ENCODE results near the gene DNAJC4. TPM values are rescaled to one million over a fixed set of nuclear protein-coding genes. Genes with fewer than 3 reads are reported as not detected.

The DNAJC4 gene
- total and polyA plus RNA-seq, 2 donors (not counting 1 experiment from before 2014, with no cell fraction given) = 12.6 TPM

DNA sequence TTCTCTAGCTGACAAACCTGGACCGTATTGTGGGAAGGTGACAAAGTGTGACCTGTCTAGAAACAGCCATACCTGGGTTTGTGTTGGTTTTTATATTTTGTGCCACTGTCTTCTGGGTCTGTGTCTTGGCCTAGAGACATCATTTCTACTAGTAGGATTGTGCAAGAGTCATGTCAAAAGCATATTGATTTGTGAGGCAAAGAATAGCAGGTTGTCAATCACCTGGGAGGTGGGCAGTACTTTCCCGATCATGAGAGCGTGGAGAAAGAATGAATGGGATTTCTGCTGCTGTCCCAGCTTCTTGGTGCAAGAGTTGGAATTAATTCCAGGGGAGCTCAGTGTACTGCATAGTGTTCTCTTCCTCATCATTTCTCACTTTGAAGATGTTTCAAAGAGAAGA lies 28.8 kb upstream of the DNAJC4 start:
- TF ChIP-seq, protein P1, sequence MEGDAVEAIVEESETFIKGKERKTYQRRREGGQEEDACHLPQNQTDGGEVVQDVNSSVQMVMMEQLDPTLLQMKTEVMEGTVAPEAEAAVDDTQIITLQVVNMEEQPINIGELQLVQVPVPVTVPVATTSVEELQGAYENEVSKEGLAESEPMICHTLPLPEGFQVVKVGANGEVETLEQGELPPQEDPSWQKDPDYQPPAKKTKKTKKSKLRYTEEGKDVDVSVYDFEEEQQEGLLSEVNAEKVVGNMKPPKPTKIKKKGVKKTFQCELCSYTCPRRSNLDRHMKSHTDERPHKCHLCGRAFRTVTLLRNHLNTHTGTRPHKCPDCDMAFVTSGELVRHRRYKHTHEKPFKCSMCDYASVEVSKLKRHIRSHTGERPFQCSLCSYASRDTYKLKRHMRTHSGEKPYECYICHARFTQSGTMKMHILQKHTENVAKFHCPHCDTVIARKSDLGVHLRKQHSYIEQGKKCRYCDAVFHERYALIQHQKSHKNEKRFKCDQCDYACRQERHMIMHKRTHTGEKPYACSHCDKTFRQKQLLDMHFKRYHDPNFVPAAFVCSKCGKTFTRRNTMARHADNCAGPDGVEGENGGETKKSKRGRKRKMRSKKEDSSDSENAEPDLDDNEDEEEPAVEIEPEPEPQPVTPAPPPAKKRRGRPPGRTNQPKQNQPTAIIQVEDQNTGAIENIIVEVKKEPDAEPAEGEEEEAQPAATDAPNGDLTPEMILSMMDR (conservative IDR thresholded peaks at IDR 0.05 in 1 of 2, IDR thresholded peaks at IDR 0.05 in 1 of 2; ENCODE audit: low read depth in 1 of 2, low read length in 2 of 2) = no peak
- no peak for TF ChIP-seq EZH2 (IDR thresholded peaks at IDR 0.05; ENCODE audit: low read length, missing control alignments)
- H3K4me1 ChIP-seq (ENCODE audit: control insufficient read depth, extremely low read depth, insufficient read depth, low read length) = peaks cover 3% of the 10 kb centered on the region
- H3K27me3 ChIP-seq (ENCODE audit: control insufficient read depth, insufficient read depth, low read length) = no peaks in the 10 kb centered on the region
- DNase-seq (ENCODE audit: low read depth in 2 of 2) = no peak
- peaks cover 32% of the 10 kb centered on the region for H3K36me3 ChIP-seq (ENCODE audit: control insufficient read depth, insufficient read depth, low read length)
- H2AFZ ChIP-seq (ENCODE audit: low read length) = no peak overlapping the region
- H3K79me2 ChIP-seq (ENCODE audit: control insufficient read depth, insufficient read depth, low read length) = no peaks in the 10 kb centered on the region
- H3K9me3 ChIP-seq (ENCODE audit: control insufficient read depth, insufficient read depth, low read depth, low read length) = no peaks in the 10 kb centered on the region
- H3K9ac ChIP-seq (ENCODE audit: insufficient read depth, low read length) = no peak overlapping the region
- H3K4me2 ChIP-seq (ENCODE audit: extremely low read depth, insufficient read depth, low read length) = no peak overlapping the region
- no peak overlapping the region for H3K4me3 ChIP-seq (replicated peaks in 1 of 4; ENCODE audit: control extremely low read depth in 1 of 4, insufficient read depth in 1 of 4, low read depth in 3 of 4, low read length in 4 of 4)
- H4K20me1 ChIP-seq (ENCODE audit: control insufficient read depth, extremely low read depth, insufficient read depth, low read length) = no peaks in the 10 kb centered on the region
- no peak overlapping the region for H3K27ac ChIP-seq (ENCODE audit: insufficient read depth, low read length)

DNA sequence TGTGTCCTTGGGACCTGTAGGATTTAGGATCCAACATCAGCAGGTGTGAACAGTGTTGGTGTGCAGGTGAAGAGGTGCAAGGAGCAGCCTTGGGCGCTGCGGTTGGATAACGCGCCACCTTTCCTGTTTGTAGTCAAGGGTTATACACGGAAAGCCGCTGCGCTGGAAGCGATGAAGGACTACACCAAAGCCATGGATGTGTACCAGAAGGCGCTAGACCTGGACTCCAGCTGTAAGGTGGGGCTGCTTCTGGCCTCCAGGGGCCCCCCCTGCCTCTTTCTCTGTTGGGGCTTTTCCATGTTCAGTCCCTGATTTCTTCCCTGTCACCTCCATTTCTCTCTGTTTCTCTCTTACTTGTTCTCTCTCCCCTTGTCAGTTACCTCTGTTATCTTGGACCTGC lies 27.4 kb upstream of the DNAJC4 start:
- H3K27me3 ChIP-seq (ENCODE audit: control insufficient read depth, insufficient read depth, low read length) = no peaks in the 10 kb centered on the region
- H3K9me3 ChIP-seq (ENCODE audit: control insufficient read depth, insufficient read depth, low read depth, low read length) = no peaks in the 10 kb centered on the region
- no peak for DNase-seq (ENCODE audit: low read depth in 2 of 2)
- no peaks in the 10 kb centered on the region for H4K20me1 ChIP-seq (ENCODE audit: control insufficient read depth, extremely low read depth, insufficient read depth, low read length)
- H3K4me1 ChIP-seq (ENCODE audit: control insufficient read depth, extremely low read depth, insufficient read depth, low read length) = peaks cover 14% of the 10 kb centered on the region
- H2AFZ ChIP-seq (ENCODE audit: low read length) = no peak overlapping the region
- H3K79me2 ChIP-seq (ENCODE audit: control insufficient read depth, insufficient read depth, low read length) = no peaks in the 10 kb centered on the region
- H3K27ac ChIP-seq (ENCODE audit: insufficient read depth, low read length) = no peak overlapping the region
- no peak overlapping the region for H3K4me3 ChIP-seq (replicated peaks in 1 of 4; ENCODE audit: control extremely low read depth in 1 of 4, insufficient read depth in 1 of 4, low read depth in 3 of 4, low read length in 4 of 4)
- no peak overlapping the region for H3K9ac ChIP-seq (ENCODE audit: insufficient read depth, low read length)
- no peak for TF ChIP-seq EZH2 (IDR thresholded peaks at IDR 0.05; ENCODE audit: low read length, missing control alignments)
- TF ChIP-seq, protein P1 (conservative IDR thresholded peaks at IDR 0.05 in 1 of 2, IDR thresholded peaks at IDR 0.05 in 1 of 2; ENCODE audit: low read depth in 1 of 2, low read length in 2 of 2) = no peak
- H3K4me2 ChIP-seq (ENCODE audit: extremely low read depth, insufficient read depth, low read length) = no peak overlapping the region
- H3K36me3 ChIP-seq (ENCODE audit: control insufficient read depth, insufficient read depth, low read length) = peaks cover 31% of the 10 kb centered on the region

DNA sequence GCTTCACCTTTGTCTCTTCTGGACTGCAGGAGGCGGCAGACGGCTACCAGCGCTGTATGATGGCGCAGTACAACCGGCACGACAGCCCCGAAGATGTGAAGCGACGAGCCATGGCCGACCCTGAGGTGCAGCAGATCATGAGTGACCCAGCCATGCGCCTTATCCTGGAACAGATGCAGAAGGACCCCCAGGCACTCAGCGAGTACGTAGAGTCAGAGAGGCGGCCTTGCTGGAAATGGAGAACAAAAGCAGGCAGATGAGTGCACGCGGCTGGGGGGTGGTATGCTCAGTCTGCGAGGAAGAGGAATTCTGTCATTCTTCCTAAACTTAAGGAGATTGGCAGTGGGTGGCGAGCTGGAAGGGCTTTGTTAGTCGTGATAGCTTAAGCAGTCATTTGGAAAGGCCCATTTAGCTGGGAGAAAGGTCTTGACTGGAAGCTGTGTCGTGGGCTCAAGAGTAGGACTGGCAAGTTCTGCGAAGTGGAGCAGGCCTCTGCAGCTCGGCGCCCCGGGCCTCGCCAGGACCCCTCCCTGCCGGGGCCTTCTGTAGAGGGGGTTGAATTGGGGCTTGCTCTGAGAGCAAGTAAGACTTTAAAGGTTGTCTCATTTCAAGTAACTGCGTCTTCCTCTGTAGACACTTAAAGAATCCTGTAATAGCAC lies 26.8 kb upstream of the DNAJC4 start:
- Histone ChIP-seq H3K4me1 (ENCODE audit: control insufficient read depth, extremely low read depth, insufficient read depth, low read length) (peaks cover 18% of the 10 kb centered on the region), H3K4me2 (ENCODE audit: extremely low read depth, insufficient read depth, low read length) (no peak overlapping the region), H3K79me2 (ENCODE audit: control insufficient read depth, insufficient read depth, low read length) (no peaks in the 10 kb centered on the region), H3K9ac (ENCODE audit: insufficient read depth, low read length) (no peak overlapping the region), H3K27ac (ENCODE audit: insufficient read depth, low read length) (no peak overlapping the region), H2AFZ (ENCODE audit: low read length) (no peak overlapping the region), H3K36me3 (ENCODE audit: control insufficient read depth, insufficient read depth, low read length) (peaks cover 31% of the 10 kb centered on the region), H3K27me3 (ENCODE audit: control insufficient read depth, insufficient read depth, low read length) (no peaks in the 10 kb centered on the region), H3K9me3 (ENCODE audit: control insufficient read depth, insufficient read depth, low read depth, low read length) (no peaks in the 10 kb centered on the region), H3K4me3 (replicated peaks in 1 of 4; ENCODE audit: control extremely low read depth in 1 of 4, insufficient read depth in 1 of 4, low read depth in 3 of 4, low read length in 4 of 4) (no peak overlapping the region), H4K20me1 (ENCODE audit: control insufficient read depth, extremely low read depth, insufficient read depth, low read length) (no peaks in the 10 kb centered on the region)
- DNase-seq (ENCODE audit: low read depth in 2 of 2) = no peak
- TF ChIP-seq, protein P1 (conservative IDR thresholded peaks at IDR 0.05 in 1 of 2, IDR thresholded peaks at IDR 0.05 in 1 of 2; ENCODE audit: low read depth in 1 of 2, low read length in 2 of 2) = no peak
- TF ChIP-seq EZH2 (IDR thresholded peaks at IDR 0.05; ENCODE audit: low read length, missing control alignments) = no peak

Measured in fibroblast of lung (primary cell).